ENCODE measurements around the gene ALDH1B1. TPM values are rescaled to one million over a fixed set of nuclear protein-coding genes. Genes with fewer than 3 reads are reported as not detected.

ALDH1B1 gene
- total and polyA plus RNA-seq, 9 of the 15 experiments (the other 6 are each of a cell fraction or from before 2014, with no cell fraction given) = 8.6 to 46.5 (median 30.8) TPM

DNA sequence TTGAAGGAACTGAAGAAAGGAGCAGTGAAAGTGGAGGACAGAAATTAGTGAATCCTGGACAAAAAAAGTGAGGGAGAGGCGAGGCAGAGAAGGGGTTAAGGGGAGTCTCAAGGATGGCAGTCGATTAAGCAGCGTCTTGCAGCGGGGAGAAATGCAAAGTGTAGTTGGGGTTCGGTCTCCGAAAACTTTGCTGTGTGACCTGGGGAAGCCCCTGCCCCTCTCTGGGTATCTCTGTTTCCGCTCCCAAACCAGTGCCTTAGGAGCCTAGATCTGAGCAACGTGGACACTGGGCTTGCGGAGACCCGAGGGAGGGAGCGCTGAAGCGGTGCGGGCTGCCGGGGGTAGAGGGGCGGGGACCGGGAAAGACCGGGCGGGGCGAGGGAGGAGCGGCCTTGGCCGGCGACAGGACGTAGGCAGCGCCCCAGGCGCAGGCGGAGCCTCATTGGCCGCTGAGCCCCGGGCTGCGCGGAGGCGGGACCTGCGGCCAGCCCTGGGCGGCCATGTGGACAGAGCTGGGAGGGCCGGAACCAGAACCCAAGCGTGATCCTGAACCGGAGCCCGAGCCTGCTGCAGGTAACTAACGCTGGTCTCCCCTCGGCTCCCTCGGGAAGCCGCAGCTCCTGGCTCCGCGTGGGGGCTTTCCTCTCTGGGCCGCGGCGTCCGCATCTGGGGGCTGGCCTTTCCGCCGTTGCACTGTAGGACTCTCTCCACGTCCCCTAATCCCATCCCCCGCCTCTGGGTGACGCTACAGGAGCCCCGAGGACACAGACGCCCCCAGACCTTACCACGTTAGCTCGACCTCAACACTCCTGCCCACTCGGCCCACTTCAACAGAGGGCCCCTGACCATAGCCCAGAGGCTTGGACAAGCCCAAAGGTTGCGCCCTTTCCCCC, at the start of gene ALDH1B1 (continued):
- TF ChIP-seq DDX20 (tag; IDR thresholded peaks at IDR 0.05; ENCODE audit: low read depth) (no peak), KDM1A (IDR thresholded peaks at IDR 0.05) (peak in 1 of 2 experiments; percentile 20; a peak in 1 of 4 replicates), OTX1 (CRISPR knock-in tag; IDR thresholded peaks at IDR 0.05) (0 out of 2 replicates have a peak, but pooled peaks have one; percentile 31), PHF20 (IDR thresholded peaks at IDR 0.05; ENCODE audit: partially characterized antibody) (no peak), MXI1 (IDR thresholded peaks at IDR 0.05; ENCODE audit: low read depth, low read length) (peak; percentile 90), ZNF174 (CRISPR knock-in tag; IDR thresholded peaks at IDR 0.05) (no peak), CTBP1 (IDR thresholded peaks at IDR 0.05; ENCODE audit: borderline replicate concordance) (peak; percentile 34; the same call in 1 of the 2 replicates), DACH1 (IDR thresholded peaks at IDR 0.05; ENCODE audit: partially characterized antibody) (no peak), EP400 (IDR thresholded peaks at IDR 0.05) (peak; percentile 95), ARID2 (IDR thresholded peaks at IDR 0.05) (no peak), ZNF589 (CRISPR knock-in tag; IDR thresholded peaks at IDR 0.05; ENCODE audit: low read depth) (0 out of 2 replicates have a peak, but pooled peaks have one; percentile 23), SAP30 (IDR thresholded peaks at IDR 0.05; ENCODE audit: borderline replicate concordance, insufficient read depth, low read depth, low read length, poor library complexity, severe bottlenecking) (peak; percentile 86), ETV5 (CRISPR knock-in tag; IDR thresholded peaks at IDR 0.05; ENCODE audit: low read depth) (no peak), SMARCA4 (IDR thresholded peaks at IDR 0.05) (peak; percentile 56; the same call in 1 of the 2 replicates)
- TF ChIP-seq, protein P1, sequence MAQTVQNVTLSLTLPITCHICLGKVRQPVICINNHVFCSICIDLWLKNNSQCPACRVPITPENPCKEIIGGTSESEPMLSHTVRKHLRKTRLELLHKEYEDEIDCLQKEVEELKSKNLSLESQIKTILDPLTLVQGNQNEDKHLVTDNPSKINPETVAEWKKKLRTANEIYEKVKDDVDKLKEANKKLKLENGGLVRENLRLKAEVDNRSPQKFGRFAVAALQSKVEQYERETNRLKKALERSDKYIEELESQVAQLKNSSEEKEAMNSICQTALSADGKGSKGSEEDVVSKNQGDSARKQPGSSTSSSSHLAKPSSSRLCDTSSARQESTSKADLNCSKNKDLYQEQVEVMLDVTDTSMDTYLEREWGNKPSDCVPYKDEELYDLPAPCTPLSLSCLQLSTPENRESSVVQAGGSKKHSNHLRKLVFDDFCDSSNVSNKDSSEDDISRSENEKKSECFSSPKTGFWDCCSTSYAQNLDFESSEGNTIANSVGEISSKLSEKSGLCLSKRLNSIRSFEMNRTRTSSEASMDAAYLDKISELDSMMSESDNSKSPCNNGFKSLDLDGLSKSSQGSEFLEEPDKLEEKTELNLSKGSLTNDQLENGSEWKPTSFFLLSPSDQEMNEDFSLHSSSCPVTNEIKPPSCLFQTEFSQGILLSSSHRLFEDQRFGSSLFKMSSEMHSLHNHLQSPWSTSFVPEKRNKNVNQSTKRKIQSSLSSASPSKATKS (CRISPR knock-in tag; IDR thresholded peaks at IDR 0.05) = no peak
- TF ChIP-seq, protein P2, sequence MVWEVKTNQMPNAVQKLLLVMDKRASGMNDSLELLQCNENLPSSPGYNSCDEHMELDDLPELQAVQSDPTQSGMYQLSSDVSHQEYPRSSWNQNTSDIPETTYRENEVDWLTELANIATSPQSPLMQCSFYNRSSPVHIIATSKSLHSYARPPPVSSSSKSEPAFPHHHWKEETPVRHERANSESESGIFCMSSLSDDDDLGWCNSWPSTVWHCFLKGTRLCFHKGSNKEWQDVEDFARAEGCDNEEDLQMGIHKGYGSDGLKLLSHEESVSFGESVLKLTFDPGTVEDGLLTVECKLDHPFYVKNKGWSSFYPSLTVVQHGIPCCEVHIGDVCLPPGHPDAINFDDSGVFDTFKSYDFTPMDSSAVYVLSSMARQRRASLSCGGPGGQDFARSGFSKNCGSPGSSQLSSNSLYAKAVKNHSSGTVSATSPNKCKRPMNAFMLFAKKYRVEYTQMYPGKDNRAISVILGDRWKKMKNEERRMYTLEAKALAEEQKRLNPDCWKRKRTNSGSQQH (CRISPR knock-in tag; IDR thresholded peaks at IDR 0.05) = no peak
- TF ChIP-seq, protein P3, sequence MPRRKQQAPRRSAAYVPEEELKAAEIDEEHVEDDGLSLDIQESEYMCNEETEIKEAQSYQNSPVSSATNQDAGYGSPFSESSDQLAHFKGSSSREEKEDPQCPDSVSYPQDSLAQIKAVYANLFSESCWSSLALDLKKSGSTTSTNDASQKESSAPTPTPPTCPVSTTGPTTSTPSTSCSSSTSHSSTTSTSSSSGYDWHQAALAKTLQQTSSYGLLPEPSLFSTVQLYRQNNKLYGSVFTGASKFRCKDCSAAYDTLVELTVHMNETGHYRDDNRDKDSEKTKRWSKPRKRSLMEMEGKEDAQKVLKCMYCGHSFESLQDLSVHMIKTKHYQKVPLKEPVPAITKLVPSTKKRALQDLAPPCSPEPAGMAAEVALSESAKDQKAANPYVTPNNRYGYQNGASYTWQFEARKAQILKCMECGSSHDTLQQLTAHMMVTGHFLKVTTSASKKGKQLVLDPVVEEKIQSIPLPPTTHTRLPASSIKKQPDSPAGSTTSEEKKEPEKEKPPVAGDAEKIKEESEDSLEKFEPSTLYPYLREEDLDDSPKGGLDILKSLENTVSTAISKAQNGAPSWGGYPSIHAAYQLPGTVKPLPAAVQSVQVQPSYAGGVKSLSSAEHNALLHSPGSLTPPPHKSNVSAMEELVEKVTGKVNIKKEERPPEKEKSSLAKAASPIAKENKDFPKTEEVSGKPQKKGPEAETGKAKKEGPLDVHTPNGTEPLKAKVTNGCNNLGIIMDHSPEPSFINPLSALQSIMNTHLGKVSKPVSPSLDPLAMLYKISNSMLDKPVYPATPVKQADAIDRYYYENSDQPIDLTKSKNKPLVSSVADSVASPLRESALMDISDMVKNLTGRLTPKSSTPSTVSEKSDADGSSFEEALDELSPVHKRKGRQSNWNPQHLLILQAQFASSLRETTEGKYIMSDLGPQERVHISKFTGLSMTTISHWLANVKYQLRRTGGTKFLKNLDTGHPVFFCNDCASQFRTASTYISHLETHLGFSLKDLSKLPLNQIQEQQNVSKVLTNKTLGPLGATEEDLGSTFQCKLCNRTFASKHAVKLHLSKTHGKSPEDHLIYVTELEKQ (CRISPR knock-in tag; IDR thresholded peaks at IDR 0.05) = no peak
- TF ChIP-seq, protein P4, sequence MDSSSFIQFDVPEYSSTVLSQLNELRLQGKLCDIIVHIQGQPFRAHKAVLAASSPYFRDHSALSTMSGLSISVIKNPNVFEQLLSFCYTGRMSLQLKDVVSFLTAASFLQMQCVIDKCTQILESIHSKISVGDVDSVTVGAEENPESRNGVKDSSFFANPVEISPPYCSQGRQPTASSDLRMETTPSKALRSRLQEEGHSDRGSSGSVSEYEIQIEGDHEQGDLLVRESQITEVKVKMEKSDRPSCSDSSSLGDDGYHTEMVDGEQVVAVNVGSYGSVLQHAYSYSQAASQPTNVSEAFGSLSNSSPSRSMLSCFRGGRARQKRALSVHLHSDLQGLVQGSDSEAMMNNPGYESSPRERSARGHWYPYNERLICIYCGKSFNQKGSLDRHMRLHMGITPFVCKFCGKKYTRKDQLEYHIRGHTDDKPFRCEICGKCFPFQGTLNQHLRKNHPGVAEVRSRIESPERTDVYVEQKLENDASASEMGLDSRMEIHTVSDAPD (CRISPR knock-in tag; IDR thresholded peaks at IDR 0.05) = no peak
